Tibial artery (tissue), 4 donors: Measurements from ENCODE around the gene RPS14.

Experiments
- DNase-seq, 2 donors: peaks; one replicate each; pipeline ENCODE4 v3.0.0-alpha.2; 2019
- H3K27ac ChIP-seq, 2 donors: fragments of 200-600 bp; sonication (generic) in 1 of 2; 1 replicate in 1 of 2; 2 replicates in 1 of 2; pipeline ENCODE4 v1.5.1; 2018 to 2019; ENCODE audit warnings: mild to moderate bottlenecking in 1 of 2
- H3K27me3 ChIP-seq, 2 donors: fragments of 200-600 bp; sonication (generic) in 1 of 2; one replicate each; pipeline versions ENCODE4 v1.5.1 to v1.6.0; 2016 to 2019
- H3K36me3 ChIP-seq, 3 donors: fragments of 200-600 bp; sonication (generic) in 2 of 3; one replicate each; pipeline ENCODE4 v1.5.1; 2016 to 2019; ENCODE audit warnings: mild to moderate bottlenecking in 2 of 3
- H3K4me1 ChIP-seq, 4 donors: fragments of 200-600 bp; sonication (generic) in 2 of 4; 1 replicate in 3 of 4; 2 replicates in 1 of 4; pipeline ENCODE4 v1.5.1; 2016 to 2019
- H3K4me3 ChIP-seq, 2 donors: fragments of 200-600 bp; sonication (generic) in 1 of 2; 1 replicate in 1 of 2; 2 replicates in 1 of 2; pipeline ENCODE4 v1.5.1; 2018 to 2019; ENCODE audit warnings: mild to moderate bottlenecking in 2 of 2
- H3K9me3 ChIP-seq, 3 donors: fragments of 200-600 bp; sonication (generic) in 1 of 3; one replicate each; pipeline ENCODE4 v1.5.1; 2016 to 2019
- intact Hi-C: fragments of 100-400 bp; cut with DNase I; formaldehyde crosslinking; loops from one replicate; pipeline ENCODE4 v1.15.0; 2023; ENCODE audit warnings: low total_unique reads
- TF ChIP-seq, protein P1 (sequence below), 2 experiments: fragments of 200-600 bp in 1 of 2; fragments of 450-650 bp in 1 of 2; IDR thresholded peaks; one replicate each; pipeline ENCODE4 v1.5.1; 2017 to 2019; ENCODE audit warnings: antibody characterized with exemption in 2 of 2, mild to moderate bottlenecking in 1 of 2, moderate library complexity in 1 of 2

RPS14 gene

DNA sequence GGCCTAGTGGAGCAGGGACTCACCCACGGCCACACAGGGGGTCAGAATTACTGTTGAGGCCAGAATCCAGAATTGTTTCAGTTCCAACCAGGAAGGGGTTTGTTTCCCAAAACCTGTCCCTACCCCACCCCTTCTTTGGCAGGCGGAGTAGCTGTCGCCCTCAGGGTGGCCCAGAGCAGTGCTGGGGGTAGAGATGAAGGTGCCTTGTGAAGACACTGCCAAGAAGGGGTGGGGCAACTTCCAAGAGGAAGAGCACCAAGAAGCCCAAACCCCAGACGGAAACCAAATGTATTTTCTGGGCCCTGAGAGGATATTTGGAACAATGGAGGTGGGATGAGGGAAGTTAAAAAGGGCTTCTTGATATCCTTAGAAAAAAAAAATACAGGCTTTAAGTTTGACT, 47.0 kb upstream of the RPS14 start:
- DNase-seq: no peak
- H3K27ac ChIP-seq: peak overlapping the region; percentile 73 to 96
- peaks cover 14 to 90% (median 77%) of the 10 kb centered on the region in 4 donors for H3K4me1 ChIP-seq
- TF ChIP-seq, protein P1, sequence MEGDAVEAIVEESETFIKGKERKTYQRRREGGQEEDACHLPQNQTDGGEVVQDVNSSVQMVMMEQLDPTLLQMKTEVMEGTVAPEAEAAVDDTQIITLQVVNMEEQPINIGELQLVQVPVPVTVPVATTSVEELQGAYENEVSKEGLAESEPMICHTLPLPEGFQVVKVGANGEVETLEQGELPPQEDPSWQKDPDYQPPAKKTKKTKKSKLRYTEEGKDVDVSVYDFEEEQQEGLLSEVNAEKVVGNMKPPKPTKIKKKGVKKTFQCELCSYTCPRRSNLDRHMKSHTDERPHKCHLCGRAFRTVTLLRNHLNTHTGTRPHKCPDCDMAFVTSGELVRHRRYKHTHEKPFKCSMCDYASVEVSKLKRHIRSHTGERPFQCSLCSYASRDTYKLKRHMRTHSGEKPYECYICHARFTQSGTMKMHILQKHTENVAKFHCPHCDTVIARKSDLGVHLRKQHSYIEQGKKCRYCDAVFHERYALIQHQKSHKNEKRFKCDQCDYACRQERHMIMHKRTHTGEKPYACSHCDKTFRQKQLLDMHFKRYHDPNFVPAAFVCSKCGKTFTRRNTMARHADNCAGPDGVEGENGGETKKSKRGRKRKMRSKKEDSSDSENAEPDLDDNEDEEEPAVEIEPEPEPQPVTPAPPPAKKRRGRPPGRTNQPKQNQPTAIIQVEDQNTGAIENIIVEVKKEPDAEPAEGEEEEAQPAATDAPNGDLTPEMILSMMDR (IDR thresholded peaks at IDR 0.05): no peak
- H3K9me3 ChIP-seq: no peaks in the 10 kb centered on the region
- H3K36me3 ChIP-seq: no peaks in the 10 kb centered on the region
- intact Hi-C loops: no loop called here
- H3K4me3 ChIP-seq: no peak overlapping the region
- H3K27me3 ChIP-seq: no peaks in the 10 kb centered on the region

GRCh38 chr5:150496098-150496497, 46.6 kb upstream of the RPS14 start:
- no peak overlapping the region for H3K4me3 ChIP-seq
- peak overlapping the region; percentile 73 to 96 for H3K27ac ChIP-seq
- H3K36me3 ChIP-seq: no peaks in the 10 kb centered on the region
- intact Hi-C loops: no loop called here
- no peak for DNase-seq
- peaks cover 17 to 90% (median 77%) of the 10 kb centered on the region in 4 donors for H3K4me1 ChIP-seq
- TF ChIP-seq, protein P1 (IDR thresholded peaks at IDR 0.05): no peak
- no peaks in the 10 kb centered on the region for H3K27me3 ChIP-seq
- H3K9me3 ChIP-seq: no peaks in the 10 kb centered on the region

GRCh38 chr5:150492621-150493020, 43.1 kb upstream of the RPS14 start:
- no peak overlapping the region for H3K4me3 ChIP-seq
- intact Hi-C loops: no loop called here
- TF ChIP-seq, protein P1 (IDR thresholded peaks at IDR 0.05): no peak
- H3K9me3 ChIP-seq: no peaks in the 10 kb centered on the region
- H3K4me1 ChIP-seq: peaks cover 18 to 90% (median 78%) of the 10 kb centered on the region in 4 donors
- H3K27ac ChIP-seq: peak overlapping the region; percentile 92 to 96
- H3K27me3 ChIP-seq: no peaks in the 10 kb centered on the region
- DNase-seq: no peak
- H3K36me3 ChIP-seq: no peaks in the 10 kb centered on the region

- H3K27ac ChIP-seq: peak overlapping the region; percentile 92 to 96
- no peak for DNase-seq
These were observed 42.3 kb upstream of the RPS14 start for GRCh38 chr5:150491876-150492275.

DNA sequence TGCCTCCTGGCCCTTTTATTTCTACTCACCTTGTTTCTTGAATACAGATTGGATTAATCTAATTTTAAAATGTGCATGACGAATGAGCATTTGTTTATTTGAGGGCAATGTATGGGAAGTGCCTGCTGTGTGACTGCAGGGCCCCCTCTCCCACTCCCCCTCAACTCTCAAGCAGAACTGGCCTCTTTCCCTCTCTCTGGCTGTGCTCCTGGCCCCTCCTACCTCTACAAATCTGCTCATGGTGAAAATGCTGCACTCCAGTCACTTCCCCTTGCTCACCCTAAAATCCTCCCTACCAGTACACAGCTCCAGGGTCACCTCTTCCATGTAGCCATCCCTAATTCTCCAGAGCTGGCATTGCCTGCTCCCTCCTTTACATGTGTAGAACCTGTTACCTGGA, 41.2 kb upstream of the RPS14 start:
- H3K4me1 ChIP-seq: peaks cover 12 to 81% (median 72%) of the 10 kb centered on the region in 4 donors
- TF ChIP-seq, protein P1 (IDR thresholded peaks at IDR 0.05): no peak
- intact Hi-C loops: no loop called here

More at GRCh38 chr5:150491876-150492275, 42.3 kb upstream of the RPS14 start:
- H3K4me3 ChIP-seq: no peak overlapping the region
- TF ChIP-seq, protein P1 (IDR thresholded peaks at IDR 0.05): no peak
- no peaks in the 10 kb centered on the region for H3K27me3 ChIP-seq
- H3K4me1 ChIP-seq: peaks cover 12 to 90% (median 76%) of the 10 kb centered on the region in 4 donors
- H3K36me3 ChIP-seq: no peaks in the 10 kb centered on the region
- no peaks in the 10 kb centered on the region for H3K9me3 ChIP-seq
- intact Hi-C loops: no loop called here

GRCh38 chr5:150490296-150490669, 40.7 kb upstream of the RPS14 start:
- Histone ChIP-seq H3K4me3 (no peak overlapping the region), H3K9me3 (no peaks in the 10 kb centered on the region), H3K36me3 (no peaks in the 10 kb centered on the region), H3K4me1 (peaks cover 12 to 82% (median 73%) of the 10 kb centered on the region in 4 donors), H3K27ac (peak overlapping the region; percentile 92 to 96), H3K27me3 (no peaks in the 10 kb centered on the region)
- TF ChIP-seq, protein P1 (IDR thresholded peaks at IDR 0.05): no peak
- intact Hi-C loops: no loop called here
- DNase-seq: no peak

More for the DNA sequence above, 41.2 kb upstream of the RPS14 start:
- no peak overlapping the region for H3K4me3 ChIP-seq
- H3K36me3 ChIP-seq: no peaks in the 10 kb centered on the region
- no peak for DNase-seq
- H3K9me3 ChIP-seq: no peaks in the 10 kb centered on the region
- peak overlapping the region; percentile 92 to 96 for H3K27ac ChIP-seq
- no peaks in the 10 kb centered on the region for H3K27me3 ChIP-seq
